Ishikawa (cell line): ENCODE data around the gene FHIP1A.

Source experiments
- CEBPB ChIP-seq: IDR thresholded peaks from 2 replicates; pipeline ENCODE4 v1.6.1; 2012
- EP300 ChIP-seq: IDR thresholded peaks from 2 replicates; pipeline ENCODE4 v1.6.1; 2012; ENCODE audit warnings: borderline replicate concordance
- RAD21 ChIP-seq: IDR thresholded peaks from 2 replicates; pipeline ENCODE4 v1.6.1; 2012; ENCODE audit warnings: low read depth
- TAF1 ChIP-seq: IDR thresholded peaks from 2 replicates; pipeline ENCODE4 v1.6.1; 2012; ENCODE audit warnings: low read depth, mild to moderate bottlenecking
- ZBTB7A ChIP-seq: IDR thresholded peaks from 2 replicates; pipeline ENCODE4 v1.6.1; 2012; ENCODE audit warnings: low read depth
- TF ChIP-seq, protein P1 (sequence below): IDR thresholded peaks from 2 replicates; pipeline ENCODE4 v1.6.1; 2012; ENCODE audit warnings: low read depth, mild to moderate bottlenecking

DNA sequence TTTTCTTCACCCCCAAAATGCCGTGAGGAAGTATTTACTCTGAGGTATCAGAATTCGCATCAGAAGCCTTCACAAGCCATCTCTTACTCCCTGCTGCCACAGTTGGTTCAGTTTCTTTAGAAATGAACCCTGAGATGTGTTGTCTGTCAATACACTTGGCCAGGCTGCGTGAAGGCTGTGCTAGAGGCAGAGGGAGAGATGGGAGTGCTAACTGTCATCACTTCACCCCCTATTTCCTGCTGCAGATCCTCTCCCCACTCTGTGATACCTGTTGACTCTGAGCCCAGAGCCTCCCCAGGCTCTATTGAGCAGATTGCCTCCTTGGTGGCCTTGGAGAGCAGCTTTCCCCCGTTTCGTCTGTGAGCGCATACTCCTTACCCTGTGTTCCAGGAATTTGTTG, 34.8 kb downstream of the FHIP1A start:
- TF ChIP-seq TAF1 (no peak), EP300 (no peak), ZBTB7A (no peak), RAD21 (no peak), CEBPB (no peak)
- TF ChIP-seq, protein P1, sequence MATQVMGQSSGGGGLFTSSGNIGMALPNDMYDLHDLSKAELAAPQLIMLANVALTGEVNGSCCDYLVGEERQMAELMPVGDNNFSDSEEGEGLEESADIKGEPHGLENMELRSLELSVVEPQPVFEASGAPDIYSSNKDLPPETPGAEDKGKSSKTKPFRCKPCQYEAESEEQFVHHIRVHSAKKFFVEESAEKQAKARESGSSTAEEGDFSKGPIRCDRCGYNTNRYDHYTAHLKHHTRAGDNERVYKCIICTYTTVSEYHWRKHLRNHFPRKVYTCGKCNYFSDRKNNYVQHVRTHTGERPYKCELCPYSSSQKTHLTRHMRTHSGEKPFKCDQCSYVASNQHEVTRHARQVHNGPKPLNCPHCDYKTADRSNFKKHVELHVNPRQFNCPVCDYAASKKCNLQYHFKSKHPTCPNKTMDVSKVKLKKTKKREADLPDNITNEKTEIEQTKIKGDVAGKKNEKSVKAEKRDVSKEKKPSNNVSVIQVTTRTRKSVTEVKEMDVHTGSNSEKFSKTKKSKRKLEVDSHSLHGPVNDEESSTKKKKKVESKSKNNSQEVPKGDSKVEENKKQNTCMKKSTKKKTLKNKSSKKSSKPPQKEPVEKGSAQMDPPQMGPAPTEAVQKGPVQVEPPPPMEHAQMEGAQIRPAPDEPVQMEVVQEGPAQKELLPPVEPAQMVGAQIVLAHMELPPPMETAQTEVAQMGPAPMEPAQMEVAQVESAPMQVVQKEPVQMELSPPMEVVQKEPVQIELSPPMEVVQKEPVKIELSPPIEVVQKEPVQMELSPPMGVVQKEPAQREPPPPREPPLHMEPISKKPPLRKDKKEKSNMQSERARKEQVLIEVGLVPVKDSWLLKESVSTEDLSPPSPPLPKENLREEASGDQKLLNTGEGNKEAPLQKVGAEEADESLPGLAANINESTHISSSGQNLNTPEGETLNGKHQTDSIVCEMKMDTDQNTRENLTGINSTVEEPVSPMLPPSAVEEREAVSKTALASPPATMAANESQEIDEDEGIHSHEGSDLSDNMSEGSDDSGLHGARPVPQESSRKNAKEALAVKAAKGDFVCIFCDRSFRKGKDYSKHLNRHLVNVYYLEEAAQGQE: no peak
